ENCODE measurements around the gene AKT2. TPM values are rescaled to one million over a fixed set of nuclear protein-coding genes. Genes with fewer than 3 reads are reported as not detected.

AKT2 gene
- total RNA-seq, 1 experiment from 2014 or later: 146 TPM

DNA sequence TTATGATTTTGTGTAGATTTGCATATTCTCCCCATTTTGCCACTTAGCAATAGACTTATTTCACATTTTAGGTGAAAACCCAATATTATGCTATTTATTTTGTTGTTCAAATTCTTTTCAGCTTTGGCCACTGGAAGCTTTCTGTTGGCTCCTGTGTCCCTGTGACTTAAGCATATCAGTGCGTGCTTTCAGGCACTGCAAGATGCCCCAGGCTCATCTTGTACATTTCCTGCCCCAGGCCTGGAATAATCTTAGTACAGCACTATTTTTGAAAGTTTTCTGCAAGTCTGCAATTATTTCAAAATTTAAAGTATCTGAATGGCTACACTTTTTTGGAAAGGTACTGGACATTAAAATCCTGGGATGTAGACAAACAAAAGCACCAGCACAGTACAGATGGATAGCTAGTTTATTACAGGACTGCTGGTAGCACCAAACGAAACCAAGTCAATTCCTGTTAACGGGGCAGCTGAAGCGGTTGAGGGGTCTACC lies 55.2 kb downstream of the AKT2 start:
- Histone ChIP-seq H3K4me1 (ENCODE audit: insufficient read depth, low read length, poor library complexity, severe bottlenecking) (peaks cover 7% of the 10 kb centered on the region), H3K27ac (ENCODE audit: low read depth, low read length, poor library complexity, severe bottlenecking) (no peak overlapping the region), H3K4me3 (ENCODE audit: low read depth, low read length, poor library complexity, severe bottlenecking) (no peak overlapping the region), H3K36me3 (ENCODE audit: insufficient read depth, low read length, poor library complexity, severe bottlenecking) (peaks cover 5% of the 10 kb centered on the region), H3K9me3 (ENCODE audit: low read depth, low read length, poor library complexity, severe bottlenecking) (no peaks in the 10 kb centered on the region), H3K27me3 (replicated peaks; ENCODE audit: insufficient read depth, low read depth, low read length, poor library complexity) (peaks cover 3% of the 10 kb centered on the region)
- TF ChIP-seq EZH2 (IDR thresholded peaks at IDR 0.05; ENCODE audit: borderline replicate concordance, low read depth, low read length, poor library complexity, severe bottlenecking): no peak
- TF ChIP-seq CTCF (conservative IDR thresholded peaks at IDR 0.05; ENCODE audit: low read depth, low read length): no peak
- ChIA-PET CTCF (no interaction called here), POLR2A (ENCODE audit: low non-redundant PET) (no interaction called here)
- no peak for DNase-seq (ENCODE audit: low spot score)
- intact Hi-C loops (cut with micrococcal nuclease; ENCODE audit: unreplicated experiment): no loop called here
- BruUV-seq (replicated peaks): no TSS peak

DNA sequence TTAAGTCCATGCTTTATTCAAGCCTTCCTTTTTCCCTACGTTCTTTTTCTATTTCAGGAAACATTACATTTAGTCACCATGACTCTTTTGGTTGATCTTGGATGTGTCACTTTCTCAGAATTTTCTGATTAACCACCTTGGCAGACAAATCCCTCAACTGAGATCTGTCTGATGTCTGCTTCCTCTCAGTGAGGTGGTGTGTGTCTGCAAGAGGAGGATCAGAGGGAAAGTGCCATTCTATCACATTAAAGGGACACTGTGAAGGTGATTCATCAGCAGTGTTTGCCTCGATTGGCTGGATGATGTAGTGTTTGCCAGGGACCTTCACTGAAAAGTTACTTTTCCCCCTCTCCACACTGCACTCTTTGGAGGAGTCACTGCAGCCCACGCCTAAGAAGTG lies 55.7 kb downstream of the AKT2 start:
- intact Hi-C loops (cut with micrococcal nuclease; ENCODE audit: unreplicated experiment): no loop called here
- Histone ChIP-seq H3K9me3 (ENCODE audit: low read depth, low read length, poor library complexity, severe bottlenecking) (no peaks in the 10 kb centered on the region), H3K4me3 (ENCODE audit: low read depth, low read length, poor library complexity, severe bottlenecking) (no peak overlapping the region), H3K27me3 (replicated peaks; ENCODE audit: insufficient read depth, low read depth, low read length, poor library complexity) (peaks cover 3% of the 10 kb centered on the region), H3K27ac (ENCODE audit: low read depth, low read length, poor library complexity, severe bottlenecking) (no peak overlapping the region), H3K36me3 (ENCODE audit: insufficient read depth, low read length, poor library complexity, severe bottlenecking) (peaks cover 5% of the 10 kb centered on the region), H3K4me1 (ENCODE audit: insufficient read depth, low read length, poor library complexity, severe bottlenecking) (peaks cover 7% of the 10 kb centered on the region)
- TF ChIP-seq CTCF (conservative IDR thresholded peaks at IDR 0.05; ENCODE audit: low read depth, low read length) (no peak), EZH2 (IDR thresholded peaks at IDR 0.05; ENCODE audit: borderline replicate concordance, low read depth, low read length, poor library complexity, severe bottlenecking) (no peak)
- ChIA-PET POLR2A (ENCODE audit: low non-redundant PET) (no interaction called here), CTCF (no interaction called here)
- BruUV-seq (replicated peaks): no TSS peak
- no peak for DNase-seq (ENCODE audit: low spot score)

- Histone ChIP-seq H3K27me3 (replicated peaks; ENCODE audit: insufficient read depth, low read depth, low read length, poor library complexity) (peaks cover 3% of the 10 kb centered on the region), H3K36me3 (ENCODE audit: insufficient read depth, low read length, poor library complexity, severe bottlenecking) (peaks cover 1% of the 10 kb centered on the region), H3K4me3 (ENCODE audit: low read depth, low read length, poor library complexity, severe bottlenecking) (no peak overlapping the region), H3K9me3 (ENCODE audit: low read depth, low read length, poor library complexity, severe bottlenecking) (no peaks in the 10 kb centered on the region), H3K27ac (ENCODE audit: low read depth, low read length, poor library complexity, severe bottlenecking) (no peak overlapping the region), H3K4me1 (ENCODE audit: insufficient read depth, low read length, poor library complexity, severe bottlenecking) (peaks cover 7% of the 10 kb centered on the region)
- no peak for DNase-seq (ENCODE audit: low spot score)
- ChIA-PET POLR2A (ENCODE audit: low non-redundant PET) (no interaction called here), CTCF (interaction anchor here (0.6 kb wide), 1 partner anchor 138 kb away, joined by 3 read pairs; no protein-coding TSS in a partner anchor)
- no peak for TF ChIP-seq EZH2 (IDR thresholded peaks at IDR 0.05; ENCODE audit: borderline replicate concordance, low read depth, low read length, poor library complexity, severe bottlenecking)
- TF ChIP-seq CTCF (conservative IDR thresholded peaks at IDR 0.05; ENCODE audit: low read depth, low read length): no peak
- intact Hi-C loops (cut with micrococcal nuclease; ENCODE audit: unreplicated experiment): no loop called here
- no TSS peak for BruUV-seq (replicated peaks)
These were observed 56.3 kb downstream of the AKT2 start for GRCh38 chr19:40228863-40229262.
